GM12801 (cell line): ENCODE measurements around the gene GDPD3.

Experiments used
- TF ChIP-seq, protein P1 (sequence below): IDR thresholded peaks from one replicate; pipeline ENCODE4 v1.5.1; 2011; ENCODE audit warnings: control low read depth; ENCODE audit not compliant: insufficient read length; ENCODE audit errors: extremely low read depth

The GDPD3 gene

DNA sequence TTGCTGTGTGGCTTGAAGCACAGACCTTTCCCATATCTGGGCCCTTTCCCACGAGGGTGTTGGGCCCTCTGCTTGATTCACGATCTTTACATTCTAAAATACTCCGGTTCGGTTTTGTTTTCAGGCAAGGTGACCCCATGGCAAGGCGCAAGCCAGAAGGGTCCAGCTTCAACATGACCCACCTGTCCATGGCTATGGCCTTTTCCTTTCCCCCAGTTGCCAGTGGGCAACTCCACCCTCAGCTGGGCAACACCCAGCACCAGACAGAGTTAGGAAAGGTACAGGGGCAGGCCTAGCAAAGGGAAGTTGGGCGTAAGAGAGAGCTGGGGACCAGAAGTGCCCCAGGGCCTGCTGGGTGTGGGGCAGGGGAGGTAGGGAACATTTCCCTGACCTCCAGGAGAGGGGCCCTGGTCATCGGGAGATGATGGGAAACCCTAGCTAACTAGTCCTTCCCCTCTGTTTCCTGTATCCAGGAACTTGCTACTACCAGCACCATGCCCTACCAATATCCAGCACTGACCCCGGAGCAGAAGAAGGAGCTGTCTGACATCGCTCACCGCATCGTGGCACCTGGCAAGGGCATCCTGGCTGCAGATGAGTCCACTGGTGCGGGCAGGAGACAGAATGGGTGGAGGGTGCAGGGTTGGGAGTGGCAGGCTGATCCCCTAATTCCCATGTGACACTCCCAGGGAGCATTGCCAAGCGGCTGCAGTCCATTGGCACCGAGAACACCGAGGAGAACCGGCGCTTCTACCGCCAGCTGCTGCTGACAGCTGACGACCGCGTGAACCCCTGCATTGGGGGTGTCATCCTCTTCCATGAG, 46.4 kb downstream of the GDPD3 start:
- TF ChIP-seq, protein P1, sequence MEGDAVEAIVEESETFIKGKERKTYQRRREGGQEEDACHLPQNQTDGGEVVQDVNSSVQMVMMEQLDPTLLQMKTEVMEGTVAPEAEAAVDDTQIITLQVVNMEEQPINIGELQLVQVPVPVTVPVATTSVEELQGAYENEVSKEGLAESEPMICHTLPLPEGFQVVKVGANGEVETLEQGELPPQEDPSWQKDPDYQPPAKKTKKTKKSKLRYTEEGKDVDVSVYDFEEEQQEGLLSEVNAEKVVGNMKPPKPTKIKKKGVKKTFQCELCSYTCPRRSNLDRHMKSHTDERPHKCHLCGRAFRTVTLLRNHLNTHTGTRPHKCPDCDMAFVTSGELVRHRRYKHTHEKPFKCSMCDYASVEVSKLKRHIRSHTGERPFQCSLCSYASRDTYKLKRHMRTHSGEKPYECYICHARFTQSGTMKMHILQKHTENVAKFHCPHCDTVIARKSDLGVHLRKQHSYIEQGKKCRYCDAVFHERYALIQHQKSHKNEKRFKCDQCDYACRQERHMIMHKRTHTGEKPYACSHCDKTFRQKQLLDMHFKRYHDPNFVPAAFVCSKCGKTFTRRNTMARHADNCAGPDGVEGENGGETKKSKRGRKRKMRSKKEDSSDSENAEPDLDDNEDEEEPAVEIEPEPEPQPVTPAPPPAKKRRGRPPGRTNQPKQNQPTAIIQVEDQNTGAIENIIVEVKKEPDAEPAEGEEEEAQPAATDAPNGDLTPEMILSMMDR = no peak

DNA sequence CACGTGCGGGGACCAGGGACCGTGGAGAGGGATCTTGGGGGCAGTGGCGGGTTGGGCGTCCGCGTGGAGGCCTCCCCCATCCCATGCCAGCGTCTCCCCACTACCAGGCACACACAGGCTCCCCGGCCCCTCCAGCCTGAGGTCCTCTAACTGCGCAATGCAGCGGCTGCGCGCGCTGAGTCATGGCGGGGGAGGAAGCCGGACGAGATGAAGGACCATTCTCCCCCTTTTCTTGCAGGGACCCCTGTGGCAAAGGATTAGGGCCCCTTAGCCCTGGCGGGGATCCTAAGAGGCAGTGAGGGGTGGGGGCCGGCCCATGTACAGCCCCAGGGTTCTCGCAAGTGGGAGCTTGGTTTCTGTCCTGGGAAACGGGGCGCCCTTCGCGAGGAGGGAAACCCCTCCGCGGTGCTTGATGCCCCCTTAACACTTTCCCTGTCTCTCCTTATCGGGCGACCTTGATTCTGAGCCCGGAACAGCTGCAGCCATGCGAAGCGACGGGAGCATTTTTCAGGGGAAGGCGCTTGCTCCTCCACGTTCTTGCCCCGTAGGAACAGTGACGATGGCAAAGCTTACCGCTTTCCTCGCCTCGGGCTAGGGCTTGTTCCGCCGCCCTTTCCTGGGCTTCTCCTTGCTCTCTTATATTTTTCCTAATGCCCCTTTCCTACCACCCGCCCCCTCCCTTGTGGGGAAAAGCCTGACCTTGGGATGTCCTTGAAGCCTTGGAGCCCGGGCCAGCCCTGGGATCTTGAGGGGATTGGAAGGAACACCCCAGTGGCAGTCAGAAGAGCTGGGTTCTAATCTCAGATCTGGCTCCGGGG, 47.2 kb downstream of the GDPD3 start:
- TF ChIP-seq, protein P1 = no peak

DNA sequence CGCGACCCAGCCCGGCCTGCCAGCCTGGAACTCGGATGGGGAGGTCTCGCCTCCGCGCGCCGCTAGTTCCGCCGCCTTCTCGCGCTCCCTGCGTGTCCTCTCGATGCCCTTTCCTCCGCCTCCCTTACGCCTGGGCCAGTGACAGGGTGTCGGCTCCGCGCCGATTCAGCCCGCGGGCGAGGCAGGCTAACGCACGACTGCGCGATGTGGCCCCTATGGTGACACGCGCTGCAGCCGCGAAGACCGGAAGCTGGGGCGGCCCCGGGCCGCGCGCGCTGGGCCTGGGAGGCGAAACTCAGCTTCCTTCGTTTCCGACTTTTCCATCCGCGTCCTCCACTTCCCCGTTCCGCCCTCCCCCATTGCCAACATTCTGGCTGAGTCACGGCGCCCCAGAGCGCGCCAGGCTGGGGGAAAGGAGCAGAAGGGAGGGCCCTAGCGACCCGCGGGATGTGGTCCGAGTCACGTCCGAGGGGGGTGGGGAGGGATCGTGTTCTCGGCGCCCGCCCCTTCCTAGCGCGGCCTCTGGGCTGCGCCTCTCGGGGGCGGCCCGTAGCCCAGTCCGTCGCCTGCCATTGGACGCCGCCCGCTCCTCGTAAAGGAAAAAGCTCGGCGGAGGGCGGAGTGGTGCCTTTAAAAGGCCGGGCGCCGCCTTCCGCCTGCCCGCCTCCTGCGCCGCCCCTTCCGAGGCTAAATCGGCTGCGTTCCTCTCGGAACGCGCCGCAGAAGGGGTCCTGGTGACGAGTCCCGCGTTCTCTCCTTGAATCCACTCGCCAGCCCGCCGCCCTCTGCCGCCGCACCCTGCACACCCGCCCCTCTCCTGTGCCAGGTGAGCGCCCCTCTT, 48.0 kb downstream of the GDPD3 start, which contains the start of gene ALDOA:
ALDOA (plus strand) TSS at position 659 of the 841 bp plus-strand sequence. CDS start 1,138 bp downstream, outside the sequence.
- TF ChIP-seq, protein P1 = no peak

DNA sequence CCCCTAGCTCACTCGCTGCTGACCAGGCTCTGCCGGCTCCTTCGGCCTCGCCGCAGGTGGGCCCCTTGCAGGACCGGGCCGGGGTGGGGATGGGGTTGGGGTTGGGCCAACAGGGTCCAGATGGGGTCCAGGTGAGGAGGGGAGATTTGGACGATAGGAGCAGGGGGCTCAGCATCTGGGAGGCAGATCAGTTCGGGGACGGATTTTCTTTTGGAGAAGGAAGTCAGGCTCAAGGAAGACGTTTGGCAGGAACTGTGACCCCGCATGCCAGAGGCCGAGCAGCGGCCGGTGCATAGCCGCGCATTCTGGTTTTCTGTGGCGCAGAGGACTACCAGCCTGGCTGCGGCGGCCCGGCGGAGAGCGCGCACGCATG, 48.6 kb downstream of the GDPD3 start:
- TF ChIP-seq, protein P1 = no peak

DNA sequence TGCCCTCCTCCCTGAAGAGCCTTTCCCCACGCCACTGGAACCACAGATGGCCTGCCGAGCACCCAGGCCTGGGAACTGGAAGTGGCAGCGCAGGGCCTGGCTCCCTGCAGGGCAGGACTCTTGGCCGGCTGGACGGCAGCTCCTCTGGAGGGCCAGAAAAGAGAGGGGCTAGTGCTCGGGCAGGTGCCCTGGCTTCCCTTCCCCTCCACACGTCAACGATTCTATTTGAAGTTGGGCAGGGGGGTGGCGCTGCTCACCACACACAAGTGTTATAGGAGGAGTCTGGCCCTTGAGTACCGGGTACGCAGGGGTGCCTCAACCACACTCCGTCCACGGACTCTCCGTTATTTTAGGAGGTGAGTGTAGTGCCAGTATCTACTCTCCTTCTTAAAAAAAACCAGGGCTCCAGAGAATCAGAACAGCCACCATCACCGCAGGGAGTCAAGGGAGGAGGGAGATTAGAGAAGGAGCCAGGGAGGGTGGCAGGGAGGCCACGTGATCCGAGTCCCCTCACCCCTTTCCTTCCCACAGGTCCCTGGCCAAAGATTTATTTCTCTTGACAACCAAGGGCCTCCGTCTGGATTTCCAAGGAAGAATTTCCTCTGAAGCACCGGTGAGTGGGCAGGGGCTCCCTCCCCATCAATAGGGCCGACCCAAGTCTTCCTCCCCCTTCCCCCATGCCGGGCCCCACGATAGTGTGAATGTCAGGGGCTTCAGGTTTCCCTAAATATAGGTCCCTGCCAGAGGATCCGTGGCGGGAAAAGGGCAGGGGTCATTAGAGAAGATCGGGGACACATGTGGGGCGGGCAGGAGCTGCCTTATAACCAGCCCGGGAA, 49.2 kb downstream of the GDPD3 start:
- TF ChIP-seq, protein P1 = no peak

DNA sequence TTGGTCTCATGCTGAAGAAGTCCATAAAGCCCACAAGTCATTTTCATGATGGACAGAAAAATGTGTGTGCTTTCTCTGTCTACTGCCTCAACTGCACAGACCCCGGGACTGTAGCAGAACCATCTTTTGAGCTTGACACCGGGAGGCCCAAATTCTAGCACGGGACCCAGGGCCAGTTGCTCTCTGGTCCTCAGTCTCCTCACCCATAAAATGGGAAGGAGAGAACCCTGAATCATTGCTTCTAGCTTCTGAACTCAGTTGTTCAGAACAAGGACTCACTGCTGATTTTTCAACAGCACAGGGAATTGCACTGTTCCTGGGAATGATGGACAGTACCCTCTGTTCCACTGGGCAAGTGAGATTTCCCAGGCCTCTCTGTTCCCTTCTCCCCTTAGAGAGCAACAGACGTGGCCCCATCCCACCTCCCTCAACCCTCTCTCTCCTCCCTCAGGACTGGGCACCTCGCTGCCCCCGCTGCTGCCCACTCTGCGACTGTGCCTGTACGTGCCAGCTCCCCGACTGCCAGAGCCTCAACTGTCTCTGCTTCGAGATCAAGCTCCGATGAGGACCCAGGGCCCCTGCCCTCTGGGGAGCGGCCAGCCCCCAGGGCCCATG, 50.0 kb downstream of the GDPD3 start:
- TF ChIP-seq, protein P1 = no peak
